Stimulated activated naive CD4-positive, alpha-beta T cell treated with Interleukin-2 at 50 U/mL for 16 hours (primary cell): ENCODE data around the gene FAM78B.

Experiments used
- DNase-seq: peaks from one replicate; lab custom pipeline; 2025; lab: John Stamatoyannopoulos, UW

The FAM78B gene

GRCh38 chr1:166064951-166065350 lies 101.8 kb downstream of the FAM78B start:
- no peak for DNase-seq

GRCh38 chr1:166064313-166064926 lies 102.4 kb downstream of the FAM78B start:
- DNase-seq: no peak

- no peak for DNase-seq
Measured at GRCh38 chr1:166063701-166064100, 103.1 kb downstream of the FAM78B start.

GRCh38 chr1:166062421-166063070 lies 104.3 kb downstream of the FAM78B start:
- DNase-seq: no peak

DNA sequence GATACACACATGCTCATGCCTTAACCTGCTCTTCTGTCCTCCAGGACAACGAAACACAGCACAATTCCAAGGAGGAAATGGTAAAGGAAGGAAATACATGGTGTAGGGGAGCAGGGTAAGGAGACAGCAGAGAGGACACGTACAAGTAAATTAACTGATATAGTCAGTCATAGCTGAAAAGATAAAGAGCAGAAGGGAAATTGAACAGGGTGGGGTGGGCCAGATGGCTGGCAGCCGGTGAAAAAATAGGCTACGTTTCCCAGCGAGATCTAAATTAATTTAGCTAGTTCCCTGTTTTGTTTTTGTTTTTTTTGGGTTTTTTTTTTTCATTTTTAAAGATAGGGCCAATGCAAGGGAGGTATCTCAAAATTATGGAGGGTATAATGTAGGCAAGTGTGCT lies 109.2 kb downstream of the FAM78B start:
- no peak for DNase-seq

DNA sequence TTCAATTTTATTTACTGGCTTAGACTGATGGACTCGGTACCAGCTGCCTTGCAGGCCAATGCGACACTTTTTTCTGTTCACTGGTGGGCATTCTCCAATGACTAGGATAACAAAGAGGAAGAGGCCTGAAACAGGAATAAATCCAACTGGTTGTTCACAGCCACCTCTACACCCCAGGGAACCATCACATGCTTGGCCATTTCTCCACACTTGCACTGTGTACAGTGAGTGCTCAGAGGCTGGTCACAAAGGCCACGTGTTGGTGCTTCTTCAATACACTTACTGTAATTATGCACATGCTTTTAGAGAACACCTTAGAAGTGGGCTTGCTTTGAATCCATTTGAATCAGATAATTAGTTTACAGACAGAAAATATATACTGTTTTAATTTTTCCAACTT lies 113.4 kb downstream of the FAM78B start:
- no peak for DNase-seq

GRCh38 chr1:166040202-166040997 lies 126.4 kb downstream of the FAM78B start:
- DNase-seq: no peak

GRCh38 chr1:166039436-166040201 lies 127.2 kb downstream of the FAM78B start:
- DNase-seq: no peak

GRCh38 chr1:166036092-166036491 lies 130.7 kb downstream of the FAM78B start:
- DNase-seq: no peak

- no peak for DNase-seq
Measured at GRCh38 chr1:166032572-166033371, 134.0 kb downstream of the FAM78B start.

- no peak for DNase-seq
Measured at GRCh38 chr1:166031932-166032571, 134.7 kb downstream of the FAM78B start.

GRCh38 chr1:166029196-166029945 lies 137.4 kb downstream of the FAM78B start:
- DNase-seq: no peak

DNA sequence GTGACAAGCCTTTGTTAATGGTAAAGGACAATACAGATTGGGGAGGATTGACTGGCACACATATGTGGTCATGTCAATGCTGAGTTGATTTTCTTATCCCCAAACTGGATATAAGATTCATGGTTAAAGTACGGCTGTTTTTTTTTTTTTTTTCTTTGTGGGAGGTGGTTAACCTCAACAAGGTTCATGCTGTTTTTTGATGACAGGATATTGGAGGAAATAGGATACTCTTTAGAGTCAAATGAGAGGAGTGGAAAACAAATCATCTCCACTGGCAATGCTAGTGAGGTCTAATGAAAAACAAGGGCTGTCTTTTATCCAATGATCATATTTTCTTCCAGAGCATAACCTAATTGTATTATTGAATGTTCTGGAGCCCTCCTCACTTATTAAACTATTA lies 140.2 kb downstream of the FAM78B start:
- no peak for DNase-seq

DNA sequence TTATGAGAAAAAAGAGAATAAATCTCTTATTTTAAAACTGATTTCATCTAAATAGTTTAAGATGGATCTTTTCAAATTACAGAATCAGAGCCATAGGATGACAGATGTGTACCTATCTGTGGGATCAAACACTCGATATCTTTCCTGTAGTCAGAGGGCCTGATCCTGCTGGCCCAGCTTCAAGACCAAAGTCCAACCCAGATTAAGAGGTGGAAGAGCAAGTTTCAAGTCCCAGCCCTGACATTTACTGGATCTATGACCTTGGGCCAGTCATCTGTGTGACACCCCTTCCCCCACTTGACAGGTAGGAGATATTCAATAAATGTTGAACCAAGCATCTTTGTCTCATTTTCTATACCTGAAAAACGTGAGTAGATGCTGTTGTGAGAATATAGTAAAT lies 140.7 kb downstream of the FAM78B start:
- no peak for DNase-seq

- no peak for DNase-seq
Measured at GRCh38 chr1:166020210-166020609, 146.6 kb downstream of the FAM78B start.
